ENCODE results near the gene LMOD3. TPM values are rescaled to one million over a fixed set of nuclear protein-coding genes. Genes with fewer than 3 reads are reported as not detected.

The LMOD3 gene
- total RNA-seq, 2 donors from 2014 or later: 0.11 TPM; not detected in 1

DNA sequence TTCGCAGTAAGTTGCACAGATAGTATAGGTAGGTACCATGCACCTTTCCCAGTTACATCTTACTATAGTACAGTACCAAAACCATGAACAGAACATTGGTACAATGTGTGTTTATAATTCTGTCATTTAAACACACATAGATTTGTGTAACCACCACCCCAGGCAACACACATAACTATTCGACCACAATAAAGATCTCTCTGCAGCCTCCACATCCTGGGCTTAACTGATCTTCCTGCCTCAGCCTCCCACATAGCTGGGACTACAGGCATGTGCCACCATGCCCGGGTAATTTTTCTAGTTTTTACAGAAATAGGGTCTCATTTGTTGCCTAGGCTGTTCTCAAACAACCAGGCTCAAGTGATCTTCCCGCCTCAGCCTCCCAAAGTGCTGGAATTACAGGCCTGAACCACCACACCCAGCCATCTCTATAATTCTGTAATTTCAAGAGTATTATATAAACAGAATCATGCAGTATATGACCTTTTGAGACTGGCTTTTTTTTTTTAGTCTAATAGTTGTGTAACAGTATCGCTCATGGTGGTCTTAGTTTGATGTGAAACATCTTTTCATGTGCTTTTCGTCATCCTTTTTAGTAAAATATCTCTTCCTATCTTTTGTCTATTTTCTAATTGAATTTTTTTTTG, 57.0 kb downstream of the LMOD3 start:
- intact Hi-C loops (cut with DNase I): no loop called here
- H3K36me3 ChIP-seq: no peaks in the 10 kb centered on the region
- TF ChIP-seq, protein P1, sequence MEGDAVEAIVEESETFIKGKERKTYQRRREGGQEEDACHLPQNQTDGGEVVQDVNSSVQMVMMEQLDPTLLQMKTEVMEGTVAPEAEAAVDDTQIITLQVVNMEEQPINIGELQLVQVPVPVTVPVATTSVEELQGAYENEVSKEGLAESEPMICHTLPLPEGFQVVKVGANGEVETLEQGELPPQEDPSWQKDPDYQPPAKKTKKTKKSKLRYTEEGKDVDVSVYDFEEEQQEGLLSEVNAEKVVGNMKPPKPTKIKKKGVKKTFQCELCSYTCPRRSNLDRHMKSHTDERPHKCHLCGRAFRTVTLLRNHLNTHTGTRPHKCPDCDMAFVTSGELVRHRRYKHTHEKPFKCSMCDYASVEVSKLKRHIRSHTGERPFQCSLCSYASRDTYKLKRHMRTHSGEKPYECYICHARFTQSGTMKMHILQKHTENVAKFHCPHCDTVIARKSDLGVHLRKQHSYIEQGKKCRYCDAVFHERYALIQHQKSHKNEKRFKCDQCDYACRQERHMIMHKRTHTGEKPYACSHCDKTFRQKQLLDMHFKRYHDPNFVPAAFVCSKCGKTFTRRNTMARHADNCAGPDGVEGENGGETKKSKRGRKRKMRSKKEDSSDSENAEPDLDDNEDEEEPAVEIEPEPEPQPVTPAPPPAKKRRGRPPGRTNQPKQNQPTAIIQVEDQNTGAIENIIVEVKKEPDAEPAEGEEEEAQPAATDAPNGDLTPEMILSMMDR (IDR thresholded peaks at IDR 0.05): no peak

DNA sequence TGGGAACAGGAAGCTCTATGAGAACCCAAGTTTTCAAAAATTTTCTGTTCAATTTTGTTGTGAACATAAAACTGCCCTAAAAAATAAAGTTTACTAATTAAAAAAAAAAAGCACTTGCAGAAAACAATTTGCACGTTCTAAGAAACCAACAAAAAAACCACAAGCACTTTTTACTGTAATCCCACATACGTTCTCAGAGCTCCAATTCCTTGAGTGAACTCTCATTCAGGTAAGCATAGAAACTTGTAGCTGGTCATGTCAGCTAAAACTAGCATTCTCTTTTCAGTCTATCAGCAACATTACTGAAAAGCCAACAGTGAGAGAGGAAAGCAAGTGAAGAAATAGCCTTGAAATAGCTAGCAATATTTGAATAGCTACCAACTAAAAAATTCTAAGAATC, 58.8 kb downstream of the LMOD3 start:
- Histone ChIP-seq H3K9me3 (no peaks in the 10 kb centered on the region), H3K36me3 (no peaks in the 10 kb centered on the region), H3K27me3 (no peaks in the 10 kb centered on the region), H3K27ac (no peak overlapping the region), H3K4me1 (no peaks in the 10 kb centered on the region), H3K4me3 (no peak overlapping the region), H3K9ac (ENCODE audit: low read depth in 2 of 2, low read length in 2 of 2) (no peak overlapping the region)
- intact Hi-C loops (cut with DNase I): no loop called here
- TF ChIP-seq, protein P1 (IDR thresholded peaks at IDR 0.05): no peak
- DNase-seq: no peak

More for the DNA sequence above, 57.0 kb downstream of the LMOD3 start:
- DNase-seq: no peak
- Histone ChIP-seq H3K27ac (no peak overlapping the region), H3K27me3 (no peaks in the 10 kb centered on the region), H3K4me3 (no peak overlapping the region), H3K9ac (ENCODE audit: low read depth in 2 of 2, low read length in 2 of 2) (no peak overlapping the region), H3K4me1 (no peaks in the 10 kb centered on the region), H3K9me3 (no peaks in the 10 kb centered on the region)

DNA sequence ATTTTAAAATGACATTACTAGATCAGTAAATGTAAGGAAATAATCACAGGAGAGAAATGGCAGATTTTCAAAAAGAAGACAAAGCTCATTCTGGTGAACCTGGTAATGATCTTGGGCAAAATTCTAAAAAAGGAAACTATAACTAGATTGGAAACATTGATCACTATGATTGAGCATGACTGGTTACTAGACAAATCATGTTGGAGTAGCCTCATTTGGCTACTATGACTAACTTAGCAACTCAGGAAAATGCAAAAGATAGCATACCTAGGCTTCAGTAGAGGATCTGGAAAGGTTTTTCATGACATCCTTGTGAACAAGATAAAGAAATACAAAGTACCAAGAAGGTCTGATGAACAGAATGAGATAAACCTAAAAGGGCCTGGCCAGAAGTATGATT, 62.7 kb downstream of the LMOD3 start:
- Histone ChIP-seq H3K27ac (no peak overlapping the region), H3K9ac (ENCODE audit: low read depth in 2 of 2, low read length in 2 of 2) (no peak overlapping the region), H3K4me1 (no peaks in the 10 kb centered on the region), H3K9me3 (no peaks in the 10 kb centered on the region), H3K36me3 (no peaks in the 10 kb centered on the region), H3K27me3 (no peaks in the 10 kb centered on the region), H3K4me3 (no peak overlapping the region)
- TF ChIP-seq, protein P1 (IDR thresholded peaks at IDR 0.05): no peak
- DNase-seq: no peak
- intact Hi-C loops (cut with DNase I): no loop called here

DNA sequence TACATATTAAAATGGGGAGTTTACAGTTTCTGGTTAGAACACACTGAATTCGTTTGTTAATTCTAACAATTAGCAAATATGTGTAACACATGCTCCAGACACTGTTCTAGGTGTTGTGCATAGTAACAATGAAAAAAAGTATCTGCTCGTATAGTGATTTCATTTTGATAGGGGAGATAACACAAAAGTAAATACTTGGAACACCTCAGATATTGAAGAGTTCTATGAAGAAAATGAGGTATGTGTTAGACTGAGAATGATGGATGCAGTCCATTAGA, 63.5 kb downstream of the LMOD3 start:
- Histone ChIP-seq H3K27ac (no peak overlapping the region), H3K36me3 (no peaks in the 10 kb centered on the region)

DNA sequence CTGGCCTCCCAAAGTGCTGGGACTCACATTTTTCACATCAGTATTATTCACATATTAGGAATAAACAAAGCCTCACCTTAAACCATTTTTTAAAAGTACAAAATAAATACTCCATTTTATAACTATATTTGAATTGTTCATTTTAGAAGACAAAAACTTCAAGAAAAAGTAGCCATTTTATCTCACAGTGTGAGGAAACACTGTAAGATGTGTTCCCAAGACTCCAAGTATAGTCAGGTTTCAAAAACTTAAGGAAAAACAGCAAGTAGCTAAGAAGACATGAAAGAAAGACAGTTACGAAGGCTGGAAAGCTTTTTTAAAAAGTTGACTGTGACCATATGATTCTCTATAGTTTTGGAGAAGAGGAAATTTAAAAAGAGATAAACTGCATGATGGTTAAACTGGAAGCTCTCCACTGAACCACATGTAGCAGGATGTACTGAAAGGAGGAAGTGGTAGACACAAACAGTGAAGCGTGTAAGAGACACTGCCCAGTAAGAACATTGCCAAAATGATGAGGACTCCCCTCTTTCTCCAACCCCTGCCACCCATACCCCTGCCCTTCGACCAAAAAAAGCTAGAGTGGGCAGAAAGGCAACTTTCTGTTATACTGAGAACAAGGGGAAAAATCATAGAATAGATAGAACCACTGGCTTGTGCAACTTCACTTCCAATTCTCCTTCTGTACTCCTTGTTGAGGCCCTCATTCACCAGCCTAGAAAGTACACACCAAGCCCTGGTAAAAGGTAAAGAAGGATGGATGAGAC, 64.0 kb downstream of the LMOD3 start:
- H3K27ac ChIP-seq: no peak overlapping the region
- H3K27me3 ChIP-seq: no peaks in the 10 kb centered on the region
- intact Hi-C loops (cut with DNase I): no loop called here
- no peaks in the 10 kb centered on the region for H3K36me3 ChIP-seq
- no peak overlapping the region for H3K9ac ChIP-seq (ENCODE audit: low read depth in 2 of 2, low read length in 2 of 2)
- no peak overlapping the region for H3K4me3 ChIP-seq
- no peaks in the 10 kb centered on the region for H3K9me3 ChIP-seq
- DNase-seq: no peak
- H3K4me1 ChIP-seq: no peaks in the 10 kb centered on the region
- TF ChIP-seq, protein P1 (IDR thresholded peaks at IDR 0.05): no peak

More for the DNA sequence above, 63.5 kb downstream of the LMOD3 start:
- intact Hi-C loops (cut with DNase I): no loop called here
- H3K27me3 ChIP-seq: no peaks in the 10 kb centered on the region
- no peaks in the 10 kb centered on the region for H3K4me1 ChIP-seq
- H3K9me3 ChIP-seq: no peaks in the 10 kb centered on the region
- TF ChIP-seq, protein P1 (IDR thresholded peaks at IDR 0.05): no peak
- no peak overlapping the region for H3K9ac ChIP-seq (ENCODE audit: low read depth in 2 of 2, low read length in 2 of 2)
- DNase-seq: no peak
- no peak overlapping the region for H3K4me3 ChIP-seq

Other genes starting within 250 kb of the LMOD3 start
- under 1 TPM in 1 of 2 donors, not detected in 1; 0.16 TPM for gene TAFA4, start 190.0 kb downstream of the LMOD3 start, total RNA-seq
- 10 to 100 TPM in 1 of 2 donors, 1 to 10 TPM in 1; 9.1 to 13.2 TPM for gene EOGT, start 108.9 kb downstream of the LMOD3 start, total RNA-seq
- gene TMF1, start 70.3 kb downstream of the LMOD3 start, total RNA-seq: 10 to 100 TPM; 39.0 to 60.2 TPM
- 10 to 100 TPM; 57.4 to 59.0 TPM for gene UBA3, start 42.2 kb downstream of the LMOD3 start, total RNA-seq
- 100 to 1,000 TPM in 1 of 2 donors, 10 to 100 TPM in 1; 77.8 to 156 TPM for gene ARL6IP5, start 37.7 kb downstream of the LMOD3 start, total RNA-seq